ENCODE measurements around the gene ZFX. TPM values are rescaled to one million over a fixed set of nuclear protein-coding genes. Genes with fewer than 3 reads are reported as not detected.

Gene ZFX
- 7.0 to 12.8 TPM (median 8.9 TPM) in 5 replicates for total RNA-seq (2022; extraction: Qiagen RNA extraction; ENCODE audit: low read depth)

GRCh38 chrX:24149351-24150050 lies at the start of gene ZFX:
ZFX (plus strand) TSS chrX:24149729; CDS start chrX:24172743, 23,014 bp downstream.

Other genes with a start within 250 kb of the ZFX start
- 29.5 to 37.0 TPM (median 34.0 TPM) in 5 replicates for gene APOO, start 241.8 kb upstream of the ZFX start, total RNA-seq (2022; extraction: Qiagen RNA extraction; ENCODE audit: low read depth)
- 0.09 to 0.21 TPM (median 0.13 TPM) in 3 of 5 replicates, not detected in the others for gene CXorf58, start 241.7 kb upstream of the ZFX start, total RNA-seq (2022; extraction: Qiagen RNA extraction; ENCODE audit: low read depth)
- 2.2 to 4.8 TPM (median 4.5 TPM) in 5 replicates for gene KLHL15, start 122.5 kb upstream of the ZFX start, total RNA-seq (2022; extraction: Qiagen RNA extraction; ENCODE audit: low read depth)
- gene EIF2S3, start 94.8 kb upstream of the ZFX start, total RNA-seq (2022; extraction: Qiagen RNA extraction; ENCODE audit: low read depth): 105 to 214 TPM (median 140 TPM) in 5 replicates
- not detected in 5 replicates for gene SUPT20HL2, start 164.3 kb downstream of the ZFX start, total RNA-seq (2022; extraction: Qiagen RNA extraction; ENCODE audit: low read depth)
- gene SUPT20HL1, start 210.9 kb downstream of the ZFX start, total RNA-seq (2022; extraction: Qiagen RNA extraction; ENCODE audit: low read depth): not detected in 5 replicates

All from A549 treated with RU486 at 1 μM for 4 hours (cell line).